ENCODE data around the gene KCNJ1. TPM values are rescaled to one million over a fixed set of nuclear protein-coding genes. Genes with fewer than 3 reads are reported as not detected.
A peak's percentile ranks its signal among the peaks of the same experiment; 100 is the strongest.

Gene KCNJ1
- total and polyA plus RNA-seq, 2 donors (not counting 1 experiment from before 2014, with no cell fraction given), result not detected

- peak within 1 kb of the TSS; percentile 45 to 61 (median 47) for H3K4me3 ChIP-seq (replicated peaks in 1 of 4; ENCODE audit: control extremely low read depth in 1 of 4, insufficient read depth in 1 of 4, low read depth in 3 of 4, low read length in 4 of 4)
- no peaks in the 10 kb centered on the region for H3K79me2 ChIP-seq (ENCODE audit: control insufficient read depth, insufficient read depth, low read length)
- no peaks in the 10 kb centered on the region for H3K4me1 ChIP-seq (ENCODE audit: control insufficient read depth, extremely low read depth, insufficient read depth, low read length)
- H3K27me3 ChIP-seq (ENCODE audit: control insufficient read depth, insufficient read depth, low read length), result peaks cover 3% of the 10 kb centered on the region
- no peak for DNase-seq (ENCODE audit: low read depth in 2 of 2)
- H3K4me2 ChIP-seq (ENCODE audit: extremely low read depth, insufficient read depth, low read length), result peak within 1 kb of the TSS; percentile 94
- no peaks in the 10 kb centered on the region for H4K20me1 ChIP-seq (ENCODE audit: control insufficient read depth, extremely low read depth, insufficient read depth, low read length)
- H3K36me3 ChIP-seq (ENCODE audit: control insufficient read depth, insufficient read depth, low read length), result no peaks in the 10 kb centered on the region
- H2AFZ ChIP-seq (ENCODE audit: low read length), result peak within 1 kb of the TSS; percentile 52
- no peak within 1 kb of the TSS for H3K9ac ChIP-seq (ENCODE audit: insufficient read depth, low read length)
- no peak within 1 kb of the TSS for H3K27ac ChIP-seq (ENCODE audit: insufficient read depth, low read length)
- H3K9me3 ChIP-seq (ENCODE audit: control insufficient read depth, insufficient read depth, low read depth, low read length), result no peaks in the 10 kb centered on the region
- TF ChIP-seq, protein P1, sequence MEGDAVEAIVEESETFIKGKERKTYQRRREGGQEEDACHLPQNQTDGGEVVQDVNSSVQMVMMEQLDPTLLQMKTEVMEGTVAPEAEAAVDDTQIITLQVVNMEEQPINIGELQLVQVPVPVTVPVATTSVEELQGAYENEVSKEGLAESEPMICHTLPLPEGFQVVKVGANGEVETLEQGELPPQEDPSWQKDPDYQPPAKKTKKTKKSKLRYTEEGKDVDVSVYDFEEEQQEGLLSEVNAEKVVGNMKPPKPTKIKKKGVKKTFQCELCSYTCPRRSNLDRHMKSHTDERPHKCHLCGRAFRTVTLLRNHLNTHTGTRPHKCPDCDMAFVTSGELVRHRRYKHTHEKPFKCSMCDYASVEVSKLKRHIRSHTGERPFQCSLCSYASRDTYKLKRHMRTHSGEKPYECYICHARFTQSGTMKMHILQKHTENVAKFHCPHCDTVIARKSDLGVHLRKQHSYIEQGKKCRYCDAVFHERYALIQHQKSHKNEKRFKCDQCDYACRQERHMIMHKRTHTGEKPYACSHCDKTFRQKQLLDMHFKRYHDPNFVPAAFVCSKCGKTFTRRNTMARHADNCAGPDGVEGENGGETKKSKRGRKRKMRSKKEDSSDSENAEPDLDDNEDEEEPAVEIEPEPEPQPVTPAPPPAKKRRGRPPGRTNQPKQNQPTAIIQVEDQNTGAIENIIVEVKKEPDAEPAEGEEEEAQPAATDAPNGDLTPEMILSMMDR (conservative IDR thresholded peaks at IDR 0.05 in 1 of 2, IDR thresholded peaks at IDR 0.05 in 1 of 2; ENCODE audit: low read depth in 1 of 2, low read length in 2 of 2), result no peak
- no peak for TF ChIP-seq EZH2 (IDR thresholded peaks at IDR 0.05; ENCODE audit: low read length, missing control alignments)
Observed at GRCh38 chr11:128890543-128891368, 23.7 kb upstream of the KCNJ1 start, which contains the start of gene KCNJ5. TSS of gene KCNJ5 (plus strand) at chr11:128891356. CDS start at chr11:128911274, 19,918 bp downstream.

DNA sequence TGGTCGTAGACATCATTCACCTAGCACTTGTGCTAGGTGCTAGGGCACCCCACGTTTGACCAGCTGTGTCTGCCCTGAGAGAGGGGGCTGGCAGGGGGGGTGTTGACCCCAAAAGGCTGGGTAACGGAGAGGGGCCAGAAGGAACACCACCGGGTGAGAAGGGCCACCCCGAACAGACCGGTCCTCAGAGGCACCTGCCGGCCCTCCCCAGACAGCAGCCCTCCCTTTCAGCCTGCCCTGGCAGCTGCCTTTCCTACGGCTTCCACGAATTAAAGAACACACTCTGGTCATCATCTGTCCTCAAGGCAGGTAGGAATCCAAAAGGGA, 23.1 kb upstream of the KCNJ1 start:
- no peak overlapping the region for H3K27ac ChIP-seq (ENCODE audit: insufficient read depth, low read length)
- H3K36me3 ChIP-seq (ENCODE audit: control insufficient read depth, insufficient read depth, low read length), result no peaks in the 10 kb centered on the region
- no peaks in the 10 kb centered on the region for H3K79me2 ChIP-seq (ENCODE audit: control insufficient read depth, insufficient read depth, low read length)
- peak overlapping the region; percentile 52 for H2AFZ ChIP-seq (ENCODE audit: low read length)
- peak overlapping the region in 3 of 4 experiments; percentile 47 to 61 (median 47) for H3K4me3 ChIP-seq (replicated peaks in 1 of 4; ENCODE audit: control extremely low read depth in 1 of 4, insufficient read depth in 1 of 4, low read depth in 3 of 4, low read length in 4 of 4)
- H4K20me1 ChIP-seq (ENCODE audit: control insufficient read depth, extremely low read depth, insufficient read depth, low read length), result no peaks in the 10 kb centered on the region
- H3K27me3 ChIP-seq (ENCODE audit: control insufficient read depth, insufficient read depth, low read length), result peaks cover 3% of the 10 kb centered on the region
- H3K9ac ChIP-seq (ENCODE audit: insufficient read depth, low read length), result no peak overlapping the region
- H3K9me3 ChIP-seq (ENCODE audit: control insufficient read depth, insufficient read depth, low read depth, low read length), result no peaks in the 10 kb centered on the region
- TF ChIP-seq EZH2 (IDR thresholded peaks at IDR 0.05; ENCODE audit: low read length, missing control alignments), result no peak
- TF ChIP-seq, protein P1 (conservative IDR thresholded peaks at IDR 0.05 in 1 of 2, IDR thresholded peaks at IDR 0.05 in 1 of 2; ENCODE audit: low read depth in 1 of 2, low read length in 2 of 2), result no peak
- H3K4me2 ChIP-seq (ENCODE audit: extremely low read depth, insufficient read depth, low read length), result peak overlapping the region; percentile 94
- DNase-seq (ENCODE audit: low read depth in 2 of 2), result no peak
- no peaks in the 10 kb centered on the region for H3K4me1 ChIP-seq (ENCODE audit: control insufficient read depth, extremely low read depth, insufficient read depth, low read length)

GRCh38 chr11:128889657-128890213, 22.6 kb upstream of the KCNJ1 start:
- DNase-seq (ENCODE audit: low read depth in 2 of 2), result no peak
- H3K9me3 ChIP-seq (ENCODE audit: control insufficient read depth, insufficient read depth, low read depth, low read length), result no peaks in the 10 kb centered on the region
- H3K36me3 ChIP-seq (ENCODE audit: control insufficient read depth, insufficient read depth, low read length), result no peaks in the 10 kb centered on the region
- H3K27me3 ChIP-seq (ENCODE audit: control insufficient read depth, insufficient read depth, low read length), result peaks cover 3% of the 10 kb centered on the region
- H3K4me3 ChIP-seq (replicated peaks in 1 of 4; ENCODE audit: control extremely low read depth in 1 of 4, insufficient read depth in 1 of 4, low read depth in 3 of 4, low read length in 4 of 4), result no peak overlapping the region
- no peaks in the 10 kb centered on the region for H3K4me1 ChIP-seq (ENCODE audit: control insufficient read depth, extremely low read depth, insufficient read depth, low read length)
- H2AFZ ChIP-seq (ENCODE audit: low read length), result no peak overlapping the region
- no peak overlapping the region for H3K4me2 ChIP-seq (ENCODE audit: extremely low read depth, insufficient read depth, low read length)
- H4K20me1 ChIP-seq (ENCODE audit: control insufficient read depth, extremely low read depth, insufficient read depth, low read length), result no peaks in the 10 kb centered on the region
- H3K79me2 ChIP-seq (ENCODE audit: control insufficient read depth, insufficient read depth, low read length), result no peaks in the 10 kb centered on the region
- TF ChIP-seq EZH2 (IDR thresholded peaks at IDR 0.05; ENCODE audit: low read length, missing control alignments), result no peak
- TF ChIP-seq, protein P1 (conservative IDR thresholded peaks at IDR 0.05 in 1 of 2, IDR thresholded peaks at IDR 0.05 in 1 of 2; ENCODE audit: low read depth in 1 of 2, low read length in 2 of 2), result no peak
- no peak overlapping the region for H3K27ac ChIP-seq (ENCODE audit: insufficient read depth, low read length)
- no peak overlapping the region for H3K9ac ChIP-seq (ENCODE audit: insufficient read depth, low read length)
